Amniotic stem cell (primary cell): ENCODE data around the gene FSIP1.

Experiments
- DNase-seq: peaks from one replicate; lab custom pipeline; 2025; lab: John Stamatoyannopoulos, UW

The FSIP1 gene

GRCh38 chr15:39684233-39684632, 98.4 kb downstream of the FSIP1 start:
- no peak for DNase-seq

- DNase-seq: no peak
Observed at GRCh38 chr15:39682366-39682765, 100.3 kb downstream of the FSIP1 start.

- DNase-seq: no peak
Observed at GRCh38 chr15:39680868-39681267, 101.8 kb downstream of the FSIP1 start.

GRCh38 chr15:39672666-39673065, 110.0 kb downstream of the FSIP1 start:
- no peak for DNase-seq

- no peak for DNase-seq
Observed at GRCh38 chr15:39672184-39672583, 110.5 kb downstream of the FSIP1 start.

- DNase-seq: no peak
Observed at GRCh38 chr15:39670687-39671086, 112.0 kb downstream of the FSIP1 start.

- DNase-seq: no peak
Observed at GRCh38 chr15:39669661-39670060, 113.0 kb downstream of the FSIP1 start.

GRCh38 chr15:39669241-39669640, 113.4 kb downstream of the FSIP1 start:
- DNase-seq: no peak

GRCh38 chr15:39668457-39668856, 114.2 kb downstream of the FSIP1 start:
- no peak for DNase-seq

GRCh38 chr15:39667382-39668127, 115.1 kb downstream of the FSIP1 start:
- no peak for DNase-seq

GRCh38 chr15:39666677-39667076, 116.0 kb downstream of the FSIP1 start:
- no peak for DNase-seq

- no peak for DNase-seq
Observed at GRCh38 chr15:39665629-39666250, 116.9 kb downstream of the FSIP1 start.

GRCh38 chr15:39663704-39664250, 118.9 kb downstream of the FSIP1 start:
- no peak for DNase-seq

GRCh38 chr15:39661776-39662175, 120.9 kb downstream of the FSIP1 start:
- DNase-seq: no peak

- DNase-seq: no peak
Observed at GRCh38 chr15:39658740-39659139, 123.9 kb downstream of the FSIP1 start.

- no peak for DNase-seq
Observed at GRCh38 chr15:39657668-39658067, 125.0 kb downstream of the FSIP1 start.

- no peak for DNase-seq
Observed at GRCh38 chr15:39657181-39657580, 125.5 kb downstream of the FSIP1 start.

GRCh38 chr15:39654304-39654703, 128.3 kb downstream of the FSIP1 start:
- DNase-seq: no peak

- DNase-seq: no peak
Observed at GRCh38 chr15:39651881-39652280, 130.8 kb downstream of the FSIP1 start.

GRCh38 chr15:39651295-39651694, 131.3 kb downstream of the FSIP1 start:
- no peak for DNase-seq

GRCh38 chr15:39649757-39650156, 132.9 kb downstream of the FSIP1 start:
- DNase-seq: no peak

- no peak for DNase-seq
Observed at GRCh38 chr15:39646425-39646824, 136.2 kb downstream of the FSIP1 start.

GRCh38 chr15:39645976-39646257, 136.7 kb downstream of the FSIP1 start:
- DNase-seq: no peak
